ENCODE measurements around the gene GLI3. TPM values are rescaled to one million over a fixed set of nuclear protein-coding genes. Genes with fewer than 3 reads are reported as not detected.

The GLI3 gene
- total and polyA plus RNA-seq, 2 of the 4 experiments (the other 2 are of a cell fraction), result 1.3 to 3.9 TPM

DNA sequence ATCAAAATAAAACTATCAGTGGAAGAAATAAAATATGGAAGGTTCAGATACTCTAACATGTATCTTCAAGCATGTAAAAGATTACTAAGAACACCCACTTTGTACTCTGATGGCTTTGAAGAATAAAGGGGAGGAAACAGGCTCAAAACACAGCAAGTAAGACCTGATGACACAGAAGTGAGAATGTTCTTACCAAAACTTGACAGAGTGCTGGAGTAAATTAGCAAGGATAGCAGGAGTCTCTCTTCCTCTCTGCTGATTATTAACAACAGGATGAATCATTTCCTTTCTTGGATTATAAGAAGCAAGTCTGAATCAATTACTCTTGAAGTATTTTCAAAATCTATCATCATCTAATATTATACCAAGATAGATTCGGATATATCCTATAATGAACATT, 47.5 kb downstream of the GLI3 start:
- intact Hi-C loops (cut with micrococcal nuclease) (no loop called here), dilution Hi-C loops (cut with HindIII; ENCODE audit: low sequenced_read_pairs, unreplicated experiment) (no loop called here), in situ Hi-C loops (cut with MboI; ENCODE audit: low sequenced_read_pairs) (no loop called here)
- Histone ChIP-seq H3K9me1 (ENCODE audit: insufficient read depth, low read length) (peaks cover 6% of the 10 kb centered on the region; the same call in 1 of the 2 replicates), H3K27ac (ENCODE audit: insufficient read depth, low read length) (no peak overlapping the region), H2BK5ac (ENCODE audit: low read depth, low read length, poor library complexity, severe bottlenecking) (no peak overlapping the region), H3K79me1 (ENCODE audit: low read depth in 1 of 2, low read length in 2 of 2) (peaks cover 6 to 36% of the 10 kb centered on the region in 2 experiments; a peak in 3 of 4 replicates), H2AK9ac (replicated peaks; ENCODE audit: low read depth, low read length, poor library complexity) (no peak overlapping the region), H2BK120ac (ENCODE audit: low read depth, low read length) (no peak overlapping the region), H3K4me3 (ENCODE audit: insufficient read depth, low read depth, low read length) (no peak overlapping the region), H4K91ac (ENCODE audit: insufficient read depth, low read depth, low read length) (no peak overlapping the region), H3K9me3 (ENCODE audit: control insufficient read depth, insufficient read depth, low read length) (no peaks in the 10 kb centered on the region), H2BK15ac (ENCODE audit: low read depth, low read length) (no peak overlapping the region), H3K14ac (replicated peaks; ENCODE audit: low read depth, low read length) (no peak overlapping the region), H4K8ac (ENCODE audit: low read depth in 2 of 2, low read length in 2 of 2) (no peak overlapping the region), H3K4me1 (ENCODE audit: control insufficient read depth, insufficient read depth, low read length) (peaks cover 14% of the 10 kb centered on the region), H3K36me3 (ENCODE audit: control insufficient read depth, insufficient read depth, low read length) (no peaks in the 10 kb centered on the region), H2BK20ac (ENCODE audit: low read depth, low read length) (no peak overlapping the region), H3K4ac (ENCODE audit: low read depth, low read length) (no peak overlapping the region), H4K5ac (ENCODE audit: low read depth, low read length) (no peak overlapping the region), H3K23ac (ENCODE audit: low read depth, low read length) (no peak overlapping the region), H3K27me3 (ENCODE audit: control insufficient read depth, insufficient read depth, low read length) (no peaks in the 10 kb centered on the region), H3K56ac (ENCODE audit: extremely low read depth, insufficient read depth, low read length) (no peak overlapping the region), H2AFZ (replicated peaks; ENCODE audit: low read length, poor library complexity) (no peak overlapping the region), H2AK5ac (ENCODE audit: low read depth, low read length) (no peak overlapping the region), H4K20me1 (ENCODE audit: insufficient read depth, low read length) (peaks cover 7% of the 10 kb centered on the region), H3K4me2 (ENCODE audit: low read depth, low read length) (no peak overlapping the region), H3K9ac (ENCODE audit: low read depth, low read length) (no peak overlapping the region; the same call in 1 of the 2 replicates), H3K18ac (ENCODE audit: low read depth, low read length) (no peak overlapping the region)
- ChIA-PET POLR2A (ENCODE audit: unreplicated experiment) (no interaction called here), CTCF (no interaction called here)
- no TSS peak for BruUV-seq (replicated peaks)
- ATAC-seq (ENCODE audit: low read depth) (peak; percentile 27; the same call in 1 of the 2 replicates), DNase-seq (peak; percentile 38)
- whole genome bisulfite sequencing, 2 experiments (ENCODE audit: extremely low coverage in 2 of 2, insufficient read length in 1 of 2), result no CpG with 5 or more reads among the region's 1 CpG
- TF ChIP-seq NFE2L2 (IDR thresholded peaks at IDR 0.05; ENCODE audit: low read depth, low read length) (no peak), CHD1 (IDR thresholded peaks at IDR 0.05; ENCODE audit: low read depth, low read length) (no peak), BHLHE40 (IDR thresholded peaks at IDR 0.05; ENCODE audit: low read depth, low read length) (no peak), CTCF (conservative IDR thresholded peaks at IDR 0.05; ENCODE audit: low read depth, low read length) (no peak), CEBPB (IDR thresholded peaks at IDR 0.05; ENCODE audit: low read depth, low read length) (no peak), SMC3 (IDR thresholded peaks at IDR 0.05; ENCODE audit: low read depth, low read length) (no peak), RFX5 (IDR thresholded peaks at IDR 0.05; ENCODE audit: low read depth, low read length) (no peak), POLR2A (IDR thresholded peaks at IDR 0.05; ENCODE audit: low read depth, low read length) (no peak)

All from IMR-90 (cell line).